ENCODE data around the gene JAZF1. TPM values are rescaled to one million over a fixed set of nuclear protein-coding genes. Genes with fewer than 3 reads are reported as not detected.

Gene JAZF1
- total RNA-seq, 1 experiment from 2014 or later, result 0.90 TPM

DNA sequence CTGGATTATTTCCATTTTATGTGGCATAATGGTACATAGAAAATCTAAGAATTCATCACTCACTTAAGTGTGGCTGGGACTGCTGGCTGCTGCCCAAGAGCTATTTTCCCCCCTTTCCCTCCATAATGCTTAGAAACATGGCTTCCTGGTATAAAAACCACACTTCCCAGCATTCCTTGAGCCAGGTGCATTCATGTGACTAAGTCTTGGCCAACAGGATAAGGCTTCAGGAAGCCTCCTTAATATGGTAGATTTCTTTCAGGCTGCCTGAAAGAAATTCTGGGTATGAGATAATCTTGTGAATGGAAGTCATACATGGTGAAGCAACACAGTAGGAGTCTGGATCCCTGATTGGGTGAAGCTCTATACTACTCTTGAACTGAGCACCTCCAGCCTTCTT lies 178.0 kb downstream of the JAZF1 start:
- no peaks in the 10 kb centered on the region for H3K4me1 ChIP-seq (replicated peaks; ENCODE audit: insufficient read depth)
- TF ChIP-seq, protein P1, sequence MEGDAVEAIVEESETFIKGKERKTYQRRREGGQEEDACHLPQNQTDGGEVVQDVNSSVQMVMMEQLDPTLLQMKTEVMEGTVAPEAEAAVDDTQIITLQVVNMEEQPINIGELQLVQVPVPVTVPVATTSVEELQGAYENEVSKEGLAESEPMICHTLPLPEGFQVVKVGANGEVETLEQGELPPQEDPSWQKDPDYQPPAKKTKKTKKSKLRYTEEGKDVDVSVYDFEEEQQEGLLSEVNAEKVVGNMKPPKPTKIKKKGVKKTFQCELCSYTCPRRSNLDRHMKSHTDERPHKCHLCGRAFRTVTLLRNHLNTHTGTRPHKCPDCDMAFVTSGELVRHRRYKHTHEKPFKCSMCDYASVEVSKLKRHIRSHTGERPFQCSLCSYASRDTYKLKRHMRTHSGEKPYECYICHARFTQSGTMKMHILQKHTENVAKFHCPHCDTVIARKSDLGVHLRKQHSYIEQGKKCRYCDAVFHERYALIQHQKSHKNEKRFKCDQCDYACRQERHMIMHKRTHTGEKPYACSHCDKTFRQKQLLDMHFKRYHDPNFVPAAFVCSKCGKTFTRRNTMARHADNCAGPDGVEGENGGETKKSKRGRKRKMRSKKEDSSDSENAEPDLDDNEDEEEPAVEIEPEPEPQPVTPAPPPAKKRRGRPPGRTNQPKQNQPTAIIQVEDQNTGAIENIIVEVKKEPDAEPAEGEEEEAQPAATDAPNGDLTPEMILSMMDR (conservative IDR thresholded peaks at IDR 0.05), result no peak
- TF ChIP-seq EZH2 (IDR thresholded peaks at IDR 0.05; ENCODE audit: low read depth), result no peak
- H3F3A ChIP-seq (ENCODE audit: insufficient read depth, low read depth), result no peaks in the 10 kb centered on the region
- no peak overlapping the region for H3K4me3 ChIP-seq
- H3K9me2 ChIP-seq (ENCODE audit: insufficient read depth), result no peaks in the 10 kb centered on the region
- H3K27me3 ChIP-seq (ENCODE audit: insufficient read depth, low read depth), result no peaks in the 10 kb centered on the region
- no peaks in the 10 kb centered on the region for H3K79me2 ChIP-seq (ENCODE audit: low read depth)
- DNase-seq, result no peak
- no peaks in the 10 kb centered on the region for H3K36me3 ChIP-seq (ENCODE audit: low read depth)
- ChIA-PET POLR2A (ENCODE audit: unreplicated experiment) (no interaction called here), CTCF (no interaction called here)
- no peaks in the 10 kb centered on the region for H4K20me1 ChIP-seq (ENCODE audit: insufficient read depth)
- no peak overlapping the region for H3K4me2 ChIP-seq
- no peaks in the 10 kb centered on the region for H3K9me3 ChIP-seq (ENCODE audit: insufficient read depth, low read depth)
- intact Hi-C loops (cut with micrococcal nuclease; ENCODE audit: unreplicated experiment), result no loop called here
- no peak overlapping the region for H3K27ac ChIP-seq
- no peak overlapping the region for H2AFZ ChIP-seq
- BruUV-seq (replicated peaks), result no TSS peak

DNA sequence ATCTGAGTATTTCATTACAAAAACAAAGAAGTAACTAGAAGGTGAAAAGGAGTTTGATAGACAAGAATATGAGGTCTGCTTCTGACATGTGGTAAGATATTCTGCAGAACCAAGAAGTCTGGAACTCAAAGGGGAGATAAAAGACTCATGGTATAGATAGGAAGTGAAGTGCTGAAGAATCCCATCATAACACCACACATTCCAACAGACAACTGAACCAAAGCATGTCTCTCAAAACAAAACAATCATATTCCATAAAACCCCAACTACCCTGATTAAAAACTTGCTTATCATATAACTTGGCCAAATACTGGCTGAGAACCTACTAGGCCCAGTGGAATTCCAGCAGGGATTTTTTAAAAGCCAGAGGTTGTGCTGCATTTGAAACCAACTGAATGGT lies 178.7 kb downstream of the JAZF1 start:
- Histone ChIP-seq H3K27ac (no peak overlapping the region), H3K4me2 (no peak overlapping the region), H3K4me1 (replicated peaks; ENCODE audit: insufficient read depth) (no peaks in the 10 kb centered on the region), H3F3A (ENCODE audit: insufficient read depth, low read depth) (no peaks in the 10 kb centered on the region), H2AFZ (no peak overlapping the region), H3K36me3 (ENCODE audit: low read depth) (no peaks in the 10 kb centered on the region), H3K79me2 (ENCODE audit: low read depth) (no peaks in the 10 kb centered on the region), H3K4me3 (no peak overlapping the region), H3K27me3 (ENCODE audit: insufficient read depth, low read depth) (no peaks in the 10 kb centered on the region), H3K9me2 (ENCODE audit: insufficient read depth) (no peaks in the 10 kb centered on the region), H4K20me1 (ENCODE audit: insufficient read depth) (no peaks in the 10 kb centered on the region), H3K9me3 (ENCODE audit: insufficient read depth, low read depth) (no peaks in the 10 kb centered on the region)
- no peak for DNase-seq
- no TSS peak for BruUV-seq (replicated peaks)
- TF ChIP-seq, protein P1 (conservative IDR thresholded peaks at IDR 0.05), result no peak
- TF ChIP-seq EZH2 (IDR thresholded peaks at IDR 0.05; ENCODE audit: low read depth), result no peak
- POLR2A ChIA-PET (ENCODE audit: unreplicated experiment), result no interaction called here
- intact Hi-C loops (cut with micrococcal nuclease; ENCODE audit: unreplicated experiment), result no loop called here
- CTCF ChIA-PET, result no interaction called here

DNA sequence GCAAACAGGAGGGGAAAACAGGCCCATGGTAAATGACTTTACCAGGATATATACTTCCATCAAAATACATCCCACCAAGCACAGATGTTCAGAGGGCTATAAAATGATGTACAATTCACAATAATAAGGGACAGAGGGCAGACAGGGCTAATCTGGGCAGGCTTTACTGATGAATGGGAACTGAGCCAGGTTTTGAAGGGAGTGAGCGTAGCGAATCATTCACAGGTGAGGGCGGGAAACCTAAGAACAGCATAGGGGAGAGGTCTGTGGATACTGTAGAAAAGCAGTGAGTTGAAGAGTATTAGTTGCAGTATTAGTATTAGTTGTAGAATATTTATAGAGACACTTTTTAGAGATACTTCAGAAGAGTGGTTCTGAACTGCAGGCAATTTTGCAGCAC lies 180.8 kb downstream of the JAZF1 start:
- H3K4me3 ChIP-seq, result no peak overlapping the region
- no peaks in the 10 kb centered on the region for H3K27me3 ChIP-seq (ENCODE audit: insufficient read depth, low read depth)
- H3K4me2 ChIP-seq, result no peak overlapping the region
- BruUV-seq (replicated peaks), result no TSS peak
- no peaks in the 10 kb centered on the region for H3K9me2 ChIP-seq (ENCODE audit: insufficient read depth)
- H4K20me1 ChIP-seq (ENCODE audit: insufficient read depth), result no peaks in the 10 kb centered on the region
- no peaks in the 10 kb centered on the region for H3K36me3 ChIP-seq (ENCODE audit: low read depth)
- ChIA-PET POLR2A (ENCODE audit: unreplicated experiment) (no interaction called here), CTCF (no interaction called here)
- TF ChIP-seq, protein P1 (conservative IDR thresholded peaks at IDR 0.05), result no peak
- no peak for TF ChIP-seq EZH2 (IDR thresholded peaks at IDR 0.05; ENCODE audit: low read depth)
- no peaks in the 10 kb centered on the region for H3K9me3 ChIP-seq (ENCODE audit: insufficient read depth, low read depth)
- H2AFZ ChIP-seq, result no peak overlapping the region
- no peak overlapping the region for H3K27ac ChIP-seq
- intact Hi-C loops (cut with micrococcal nuclease; ENCODE audit: unreplicated experiment), result no loop called here
- DNase-seq, result no peak
- H3F3A ChIP-seq (ENCODE audit: insufficient read depth, low read depth), result no peaks in the 10 kb centered on the region
- H3K79me2 ChIP-seq (ENCODE audit: low read depth), result no peaks in the 10 kb centered on the region
- no peaks in the 10 kb centered on the region for H3K4me1 ChIP-seq (replicated peaks; ENCODE audit: insufficient read depth)

All from PC-9 (cell line).